ENCODE measurements around the gene MUCL3. TPM values are rescaled to one million over a fixed set of nuclear protein-coding genes. Genes with fewer than 3 reads are reported as not detected.

MUCL3 gene
- total RNA-seq, 1 donor from 2014 or later: not detected

DNA sequence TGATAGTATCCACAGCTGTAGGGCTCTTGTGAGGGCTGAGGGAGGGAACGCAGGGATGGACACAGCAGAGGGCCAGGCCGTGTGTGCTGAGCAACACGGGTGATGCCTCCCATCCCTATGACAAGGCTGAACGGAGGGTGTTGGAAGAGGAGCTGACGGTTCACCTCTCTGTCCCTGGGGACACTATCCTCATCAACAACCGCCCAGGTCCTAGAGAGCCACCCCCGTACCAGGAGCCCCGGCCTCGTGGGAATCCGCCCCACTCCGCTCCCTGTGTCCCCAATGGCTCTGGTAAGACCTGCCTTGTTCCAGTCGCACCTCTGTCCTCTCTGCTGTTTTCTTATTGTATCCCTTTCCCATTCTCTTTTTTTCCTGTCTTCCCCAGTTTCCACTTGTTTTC, 46.4 kb upstream of the MUCL3 start:
- no peaks in the 10 kb centered on the region for H3K27me3 Mint-ChIP-seq (ENCODE audit: low read depth, unreplicated experiment)
- Histone ChIP-seq H3K27me3 (ENCODE audit: insufficient read depth, low read length) (no peaks in the 10 kb centered on the region), H3K27ac (ENCODE audit: low read depth, low read length) (no peak overlapping the region), H2AFZ (ENCODE audit: low read depth, low read length) (no peak overlapping the region), H3K36me3 (ENCODE audit: insufficient read depth, low read length) (peaks cover 4% of the 10 kb centered on the region), H3K9me3 (ENCODE audit: insufficient read depth, low read depth, low read length) (no peaks in the 10 kb centered on the region), H3K4me3 (ENCODE audit: insufficient read depth, low read depth, low read length) (no peak overlapping the region), H3K79me2 (ENCODE audit: insufficient read depth, low read length) (peaks cover 12% of the 10 kb centered on the region), H3K4me1 (ENCODE audit: insufficient read depth, low read length) (peaks cover 8% of the 10 kb centered on the region), H3K4me2 (ENCODE audit: low read length) (no peak overlapping the region), H3K9ac (ENCODE audit: low read length) (no peak overlapping the region), H4K20me1 (ENCODE audit: insufficient read depth, low read length) (peaks cover 23% of the 10 kb centered on the region)
- peaks cover 48% of the 10 kb centered on the region for H3K36me3 Mint-ChIP-seq (ENCODE audit: low read depth, unreplicated experiment)
- H3K9me3 Mint-ChIP-seq (ENCODE audit: unreplicated experiment): no peaks in the 10 kb centered on the region
- no peak for DNase-seq (ENCODE audit: low read depth)
- no peak overlapping the region for H3K4me3 Mint-ChIP-seq (ENCODE audit: unreplicated experiment)
- TF ChIP-seq EZH2 (IDR thresholded peaks at IDR 0.05; ENCODE audit: insufficient read depth, low read length): no peak
- TF ChIP-seq, protein P1, sequence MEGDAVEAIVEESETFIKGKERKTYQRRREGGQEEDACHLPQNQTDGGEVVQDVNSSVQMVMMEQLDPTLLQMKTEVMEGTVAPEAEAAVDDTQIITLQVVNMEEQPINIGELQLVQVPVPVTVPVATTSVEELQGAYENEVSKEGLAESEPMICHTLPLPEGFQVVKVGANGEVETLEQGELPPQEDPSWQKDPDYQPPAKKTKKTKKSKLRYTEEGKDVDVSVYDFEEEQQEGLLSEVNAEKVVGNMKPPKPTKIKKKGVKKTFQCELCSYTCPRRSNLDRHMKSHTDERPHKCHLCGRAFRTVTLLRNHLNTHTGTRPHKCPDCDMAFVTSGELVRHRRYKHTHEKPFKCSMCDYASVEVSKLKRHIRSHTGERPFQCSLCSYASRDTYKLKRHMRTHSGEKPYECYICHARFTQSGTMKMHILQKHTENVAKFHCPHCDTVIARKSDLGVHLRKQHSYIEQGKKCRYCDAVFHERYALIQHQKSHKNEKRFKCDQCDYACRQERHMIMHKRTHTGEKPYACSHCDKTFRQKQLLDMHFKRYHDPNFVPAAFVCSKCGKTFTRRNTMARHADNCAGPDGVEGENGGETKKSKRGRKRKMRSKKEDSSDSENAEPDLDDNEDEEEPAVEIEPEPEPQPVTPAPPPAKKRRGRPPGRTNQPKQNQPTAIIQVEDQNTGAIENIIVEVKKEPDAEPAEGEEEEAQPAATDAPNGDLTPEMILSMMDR (IDR thresholded peaks at IDR 0.05; ENCODE audit: insufficient read depth, low read depth, low read length): no peak
- no peak for FAIRE-seq
- H3K4me1 Mint-ChIP-seq (ENCODE audit: low read depth, unreplicated experiment): peaks cover 13% of the 10 kb centered on the region
- no peak overlapping the region for H3K27ac Mint-ChIP-seq (ENCODE audit: unreplicated experiment)

DNA sequence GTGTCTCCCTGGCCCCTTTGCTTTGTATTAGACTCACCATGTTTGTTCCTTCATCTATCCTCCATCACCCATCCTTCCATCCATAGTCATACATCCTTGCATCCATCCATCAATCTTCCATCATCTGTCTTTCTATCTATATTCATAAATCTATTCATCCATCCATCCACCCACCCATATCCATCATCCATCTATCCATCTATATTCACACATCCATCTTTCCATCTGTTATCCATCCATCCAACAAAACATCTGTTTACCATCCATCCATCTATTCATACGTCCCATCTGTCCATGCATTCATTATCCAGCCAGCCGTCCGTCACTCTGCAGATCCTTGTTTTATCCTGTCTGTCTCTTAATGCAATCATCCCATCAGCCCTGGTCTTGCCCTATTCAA, 45.8 kb upstream of the MUCL3 start:
- Histone ChIP-seq H3K4me2 (ENCODE audit: low read length) (no peak overlapping the region), H3K4me3 (ENCODE audit: insufficient read depth, low read depth, low read length) (no peak overlapping the region), H3K36me3 (ENCODE audit: insufficient read depth, low read length) (peaks cover 4% of the 10 kb centered on the region), H3K27ac (ENCODE audit: low read depth, low read length) (no peak overlapping the region), H3K79me2 (ENCODE audit: insufficient read depth, low read length) (peaks cover 6% of the 10 kb centered on the region), H3K9ac (ENCODE audit: low read length) (no peak overlapping the region), H4K20me1 (ENCODE audit: insufficient read depth, low read length) (peaks cover 23% of the 10 kb centered on the region), H3K4me1 (ENCODE audit: insufficient read depth, low read length) (peaks cover 4% of the 10 kb centered on the region), H3K9me3 (ENCODE audit: insufficient read depth, low read depth, low read length) (no peaks in the 10 kb centered on the region), H2AFZ (ENCODE audit: low read depth, low read length) (no peak overlapping the region), H3K27me3 (ENCODE audit: insufficient read depth, low read length) (no peaks in the 10 kb centered on the region)
- H3K27me3 Mint-ChIP-seq (ENCODE audit: low read depth, unreplicated experiment): no peaks in the 10 kb centered on the region
- H3K27ac Mint-ChIP-seq (ENCODE audit: unreplicated experiment): no peak overlapping the region
- no peaks in the 10 kb centered on the region for H3K9me3 Mint-ChIP-seq (ENCODE audit: unreplicated experiment)
- DNase-seq (ENCODE audit: low read depth) (no peak), FAIRE-seq (no peak)
- peaks cover 7% of the 10 kb centered on the region for H3K4me1 Mint-ChIP-seq (ENCODE audit: low read depth, unreplicated experiment)
- TF ChIP-seq, protein P1 (IDR thresholded peaks at IDR 0.05; ENCODE audit: insufficient read depth, low read depth, low read length): no peak
- no peak for TF ChIP-seq EZH2 (IDR thresholded peaks at IDR 0.05; ENCODE audit: insufficient read depth, low read length)
- peaks cover 44% of the 10 kb centered on the region for H3K36me3 Mint-ChIP-seq (ENCODE audit: low read depth, unreplicated experiment)
- H3K4me3 Mint-ChIP-seq (ENCODE audit: unreplicated experiment): no peak overlapping the region

DNA sequence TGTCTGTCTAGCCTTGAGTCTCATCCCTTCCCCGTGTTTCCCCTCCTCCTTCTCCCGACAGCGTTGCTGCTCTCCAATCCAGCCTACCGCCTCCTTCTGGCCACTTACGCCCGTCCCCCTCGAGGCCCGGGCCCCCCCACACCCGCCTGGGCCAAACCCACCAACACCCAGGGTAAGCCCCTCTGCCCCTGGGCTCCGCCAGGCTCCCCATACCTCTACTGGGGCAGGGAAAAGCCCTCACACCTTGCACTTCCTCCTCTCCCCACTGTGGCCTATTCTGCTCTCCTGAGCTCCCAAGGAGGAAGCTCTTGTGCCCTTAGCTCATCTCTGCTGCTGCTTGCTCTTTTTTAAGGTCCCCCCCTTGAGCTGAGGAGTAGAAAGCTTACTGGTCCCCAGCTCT, 45.4 kb upstream of the MUCL3 start:
- H3K4me1 ChIP-seq (ENCODE audit: insufficient read depth, low read length): peaks cover under 1% of the 10 kb centered on the region
- H2AFZ ChIP-seq (ENCODE audit: low read depth, low read length): no peak overlapping the region
- peaks cover 3% of the 10 kb centered on the region for H3K4me1 Mint-ChIP-seq (ENCODE audit: low read depth, unreplicated experiment)
- peaks cover 4% of the 10 kb centered on the region for H3K36me3 ChIP-seq (ENCODE audit: insufficient read depth, low read length)
- peaks cover 3% of the 10 kb centered on the region for H3K79me2 ChIP-seq (ENCODE audit: insufficient read depth, low read length)
- no peak overlapping the region for H3K4me3 ChIP-seq (ENCODE audit: insufficient read depth, low read depth, low read length)
- H3K4me3 Mint-ChIP-seq (ENCODE audit: unreplicated experiment): no peak overlapping the region
- no peaks in the 10 kb centered on the region for H3K9me3 Mint-ChIP-seq (ENCODE audit: unreplicated experiment)
- TF ChIP-seq, protein P1 (IDR thresholded peaks at IDR 0.05; ENCODE audit: insufficient read depth, low read depth, low read length): no peak
- no peak for TF ChIP-seq EZH2 (IDR thresholded peaks at IDR 0.05; ENCODE audit: insufficient read depth, low read length)
- no peak for FAIRE-seq
- no peaks in the 10 kb centered on the region for H3K9me3 ChIP-seq (ENCODE audit: insufficient read depth, low read depth, low read length)
- H3K9ac ChIP-seq (ENCODE audit: low read length): no peak overlapping the region
- no peak overlapping the region for H3K27ac ChIP-seq (ENCODE audit: low read depth, low read length)
- H3K27me3 Mint-ChIP-seq (ENCODE audit: low read depth, unreplicated experiment): no peaks in the 10 kb centered on the region
- H3K36me3 Mint-ChIP-seq (ENCODE audit: low read depth, unreplicated experiment): peaks cover 40% of the 10 kb centered on the region
- peaks cover 23% of the 10 kb centered on the region for H4K20me1 ChIP-seq (ENCODE audit: insufficient read depth, low read length)
- no peaks in the 10 kb centered on the region for H3K27me3 ChIP-seq (ENCODE audit: insufficient read depth, low read length)
- H3K27ac Mint-ChIP-seq (ENCODE audit: unreplicated experiment): no peak overlapping the region
- no peak overlapping the region for H3K4me2 ChIP-seq (ENCODE audit: low read length)
- no peak for DNase-seq (ENCODE audit: low read depth)

Measured in astrocyte (in vitro differentiated cells and primary cell).